ENCODE data around the gene B3GAT3.
"Not testable (repeated sequence)": the region's sequence is repeated elsewhere in the genome, so short reads cannot be mapped to it uniquely, and the experiment has no call there.

B3GAT3 gene

GRCh38 chr11:62645946-62646824 is 24.4 kb upstream of the B3GAT3 start, which contains the start of gene GANAB:
Gene GANAB (minus strand): TSS chr11:62646613. CDS start chr11:62646599, 14 bp downstream.
- peak; percentile 89 to 92 for DNase-seq (ENCODE audit: low read depth in 2 of 2)

- DNase-seq (ENCODE audit: low read depth in 2 of 2), result no peak
These were observed 23.8 kb upstream of the B3GAT3 start for GRCh38 chr11:62645671-62645945.

- no peak for DNase-seq (ENCODE audit: low read depth in 2 of 2)
These were observed 22.4 kb upstream of the B3GAT3 start for GRCh38 chr11:62644220-62644619.

GRCh38 chr11:62632492-62632891 is 10.7 kb upstream of the B3GAT3 start:
- DNase-seq (ENCODE audit: low read depth in 2 of 2), result no peak

- DNase-seq (ENCODE audit: low read depth in 2 of 2), result no peak
These were observed 5.9 kb upstream of the B3GAT3 start for GRCh38 chr11:62627713-62628112.

- no peak for DNase-seq (ENCODE audit: low read depth in 2 of 2)
These were observed 797 bp upstream of the B3GAT3 start for GRCh38 chr11:62622476-62623089.

GRCh38 chr11:62621027-62621566 is 689 bp downstream of the B3GAT3 start:
- DNase-seq (ENCODE audit: low read depth in 2 of 2), result no peak

- not testable (repeated sequence) for DNase-seq (ENCODE audit: low read depth in 2 of 2)
These were observed 4.8 kb downstream of the B3GAT3 start for GRCh38 chr11:62616957-62617356.

GRCh38 chr11:62615521-62615920 is 6.3 kb downstream of the B3GAT3 start:
- no peak for DNase-seq (ENCODE audit: low read depth in 2 of 2)

- DNase-seq (ENCODE audit: low read depth in 2 of 2), result no peak
These were observed 7.5 kb downstream of the B3GAT3 start for GRCh38 chr11:62614275-62614674.

GRCh38 chr11:62613291-62613778 is 8.5 kb downstream of the B3GAT3 start:
- DNase-seq (ENCODE audit: low read depth in 2 of 2), result no peak

- DNase-seq (ENCODE audit: low read depth in 2 of 2), result peak; percentile 38 to 49
These were observed 9.2 kb downstream of the B3GAT3 start, which contains the start of the genes EML3 and ROM1 for GRCh38 chr11:62612366-62613290. Gene EML3 (minus strand): TSS chr11:62612775. CDS start chr11:62612457, 318 bp downstream. Gene ROM1 (plus strand): TSS chr11:62613257. CDS start chr11:62613282, 25 bp downstream.

GRCh38 chr11:62611705-62612365 is 10.0 kb downstream of the B3GAT3 start:
- no peak for DNase-seq (ENCODE audit: low read depth in 2 of 2)

GRCh38 chr11:62610814-62611704 is 10.7 kb downstream of the B3GAT3 start:
- no peak for DNase-seq (ENCODE audit: low read depth in 2 of 2)

GRCh38 chr11:62610403-62610802 is 11.4 kb downstream of the B3GAT3 start:
- no peak for DNase-seq (ENCODE audit: low read depth in 2 of 2)

- no peak for DNase-seq (ENCODE audit: low read depth in 2 of 2)
These were observed 13.0 kb downstream of the B3GAT3 start for GRCh38 chr11:62608776-62609175.

- no peak for DNase-seq (ENCODE audit: low read depth in 2 of 2)
These were observed 14.1 kb downstream of the B3GAT3 start for GRCh38 chr11:62607714-62608113.

- DNase-seq (ENCODE audit: low read depth in 2 of 2), result no peak
These were observed 15.9 kb downstream of the B3GAT3 start for GRCh38 chr11:62605902-62606301.

GRCh38 chr11:62605467-62605866 is 16.3 kb downstream of the B3GAT3 start:
- DNase-seq (ENCODE audit: low read depth in 2 of 2), result no peak
